HepG2 (cell line): ENCODE measurements around the gene DDC. TPM values are rescaled to one million over a fixed set of nuclear protein-coding genes. Genes with fewer than 3 reads are reported as not detected.

Experiments used
- FOXO1 ChIP-seq: sonication (generic); formaldehyde crosslinking; IDR thresholded peaks from 2 replicates; pipeline ENCODE4 v1.4.0; 2020; ENCODE audit warnings: missing genetic modification reagents
- GMEB2 ChIP-seq: IDR thresholded peaks from 2 replicates; pipeline ENCODE4 v1.6.1; 2016; ENCODE audit warnings: missing biosample characterization, missing genetic modification reagents, low read depth
- GTF2F1 ChIP-seq: fragments of 150-350 bp; IDR thresholded peaks from 2 replicates; pipeline ENCODE4 v1.6.1; 2014; ENCODE audit warnings: low read length
- HNRNPUL1 ChIP-seq: fragments of 200-400 bp; formaldehyde crosslinking; IDR thresholded peaks from 2 replicates; pipeline ENCODE4 v1.6.1; 2017; ENCODE audit warnings: low read depth, mild to moderate bottlenecking, low read length, moderate library complexity
- MAZ ChIP-seq, 2 experiments: sonication (generic) in 1 of 2; formaldehyde crosslinking in 1 of 2; IDR thresholded peaks; 2 replicates each; pipeline versions ENCODE4 v1.5.0 to v1.6.1; 2012 to 2020; ENCODE audit warnings: low read depth in 2 of 2, mild to moderate bottlenecking in 2 of 2, borderline replicate concordance in 1 of 2, improper control_type of control experiment in 1 of 2, low read length in 1 of 2, missing genetic modification reagents in 1 of 2, moderate library complexity in 1 of 2
- MED13 ChIP-seq: sonication (generic); formaldehyde crosslinking; IDR thresholded peaks from 2 replicates; pipeline ENCODE4 v1.5.0; 2020; ENCODE audit warnings: missing genetic modification reagents
- NR2F6 ChIP-seq, 2 experiments: IDR thresholded peaks; 2 replicates each; pipeline ENCODE4 v1.6.1; 2016; ENCODE audit warnings: antibody characterized with exemption in 1 of 2, mild to moderate bottlenecking in 1 of 2
- PRDM4 ChIP-seq: sonication (generic); formaldehyde crosslinking; IDR thresholded peaks from 2 replicates; pipeline ENCODE4 v1.9.0; 2021; ENCODE audit warnings: missing genetic modification reagents, borderline replicate concordance
- SYNCRIP ChIP-seq: fragments of 200-400 bp; formaldehyde crosslinking; IDR thresholded peaks from 2 replicates; pipeline ENCODE4 v1.6.1; 2018; ENCODE audit warnings: mild to moderate bottlenecking, low read depth, low read length; ENCODE audit not compliant: insufficient read depth
- ZBTB46 ChIP-seq: sonication (generic); formaldehyde crosslinking; IDR thresholded peaks from 2 replicates; pipeline ENCODE4 v1.4.0; 2020; ENCODE audit warnings: mild to moderate bottlenecking, missing genetic modification reagents, borderline replicate concordance
- ZBTB49 ChIP-seq: sonication (generic); formaldehyde crosslinking; IDR thresholded peaks from 2 replicates; pipeline ENCODE4 v1.4.0; 2020; ENCODE audit warnings: missing genetic modification reagents, borderline replicate concordance
- ZNF34 ChIP-seq: sonication (generic); formaldehyde crosslinking; IDR thresholded peaks from 2 replicates; pipeline ENCODE4 v1.4.0; 2020; ENCODE audit warnings: mild to moderate bottlenecking, missing genetic modification reagents, borderline replicate concordance
- ZNF343 ChIP-seq: sonication (generic); formaldehyde crosslinking; IDR thresholded peaks from 2 replicates; pipeline ENCODE4 v1.4.0; 2020; ENCODE audit warnings: mild to moderate bottlenecking, missing genetic modification reagents
- ZNF441 ChIP-seq: sonication (generic); formaldehyde crosslinking; IDR thresholded peaks from 2 replicates; pipeline ENCODE4 v1.7.0; 2021; ENCODE audit warnings: missing genetic modification reagents, borderline replicate concordance
- ZNF570 ChIP-seq: sonication (generic); formaldehyde crosslinking; IDR thresholded peaks from 2 replicates; pipeline ENCODE4 v1.4.0; 2020; ENCODE audit warnings: mild to moderate bottlenecking, missing genetic modification reagents, borderline replicate concordance
- ZXDC ChIP-seq: sonication (generic); formaldehyde crosslinking; IDR thresholded peaks from 2 replicates; pipeline ENCODE4 v1.5.0; 2020; ENCODE audit warnings: mild to moderate bottlenecking, missing genetic modification reagents
- polyA plus RNA-seq, 8 experiments: library from polyadenylated mRNA; depleted of rRNA in 3 of 8; stranded (reverse) in 7 of 8; unstranded in 1 of 8; fragments of >200 nt; fragmentation: Illumina TruSeq in 4 of 8; extraction: Trizol in 4 of 8; gene quantifications; 2 replicates each; pipeline versions ENCODE4 v1.2.1 to v1.2.3, GENCODE V29; 2011 to 2016; ENCODE audit warnings: low read depth in 4 of 8, missing spikeins in 1 of 8, mixed read lengths in 1 of 8; ENCODE audit not compliant: insufficient read depth in 1 of 8
- total RNA-seq, 5 experiments: library from RNA; depleted of rRNA; stranded (reverse); fragments of >200 nt; fragmentation: Illumina TruSeq; extraction: Trizol; gene quantifications; 2 replicates each; pipeline ENCODE4 v1.2.3, GENCODE V29; 2016; ENCODE audit warnings: low read depth in 1 of 5

Gene DDC
- total and polyA plus RNA-seq, 2 of the 13 experiments (the other 11 are each of a cell fraction or from before 2014, with no cell fraction given), result 11.7 to 93.3 TPM

- no peak for TF ChIP-seq PRDM4 (CRISPR knock-in tag)
- TF ChIP-seq HNRNPUL1, result peak; percentile 85
- TF ChIP-seq ZNF343, result 0 out of 2 replicates have a peak, but pooled peaks have one; percentile 30
- TF ChIP-seq ZBTB46 (CRISPR knock-in tag), result no peak
- TF ChIP-seq ZNF34 (CRISPR knock-in tag), result no peak; the same call in 1 of the 2 replicates
- no peak for TF ChIP-seq ZXDC (CRISPR knock-in tag)
- no peak for TF ChIP-seq GMEB2 (CRISPR knock-in tag)
- TF ChIP-seq GTF2F1, result no peak
- no peak for TF ChIP-seq ZNF441
- no peak for TF ChIP-seq MED13 (CRISPR knock-in tag)
- no peak for TF ChIP-seq ZNF570
- no peak for TF ChIP-seq FOXO1 (CRISPR knock-in tag)
- TF ChIP-seq SYNCRIP, result no peak
- TF ChIP-seq MAZ (IDR thresholded peaks at IDR 0.05; ENCODE audit: borderline replicate concordance, low read depth, low read length), result no peak
- no peak for TF ChIP-seq MAZ (CRISPR knock-in tag; IDR thresholded peaks at IDR 0.05; ENCODE audit: low read depth)
- TF ChIP-seq ZBTB49, result no peak
- TF ChIP-seq NR2F6 (IDR thresholded peaks at IDR 0.05), result peak; percentile 94
- TF ChIP-seq NR2F6 (CRISPR knock-in tag; IDR thresholded peaks at IDR 0.05), result peak; percentile 87
These were observed at the start of gene DDC (continued) for GRCh38 chr7:50564640-50565558.
